Measurements from ENCODE around the gene ZNF467. TPM values are rescaled to one million over a fixed set of nuclear protein-coding genes. Genes with fewer than 3 reads are reported as not detected.

ZNF467 gene
- polyA plus RNA-seq, 5 donors = 17.8 to 38.1 (median 29.0) TPM

DNA sequence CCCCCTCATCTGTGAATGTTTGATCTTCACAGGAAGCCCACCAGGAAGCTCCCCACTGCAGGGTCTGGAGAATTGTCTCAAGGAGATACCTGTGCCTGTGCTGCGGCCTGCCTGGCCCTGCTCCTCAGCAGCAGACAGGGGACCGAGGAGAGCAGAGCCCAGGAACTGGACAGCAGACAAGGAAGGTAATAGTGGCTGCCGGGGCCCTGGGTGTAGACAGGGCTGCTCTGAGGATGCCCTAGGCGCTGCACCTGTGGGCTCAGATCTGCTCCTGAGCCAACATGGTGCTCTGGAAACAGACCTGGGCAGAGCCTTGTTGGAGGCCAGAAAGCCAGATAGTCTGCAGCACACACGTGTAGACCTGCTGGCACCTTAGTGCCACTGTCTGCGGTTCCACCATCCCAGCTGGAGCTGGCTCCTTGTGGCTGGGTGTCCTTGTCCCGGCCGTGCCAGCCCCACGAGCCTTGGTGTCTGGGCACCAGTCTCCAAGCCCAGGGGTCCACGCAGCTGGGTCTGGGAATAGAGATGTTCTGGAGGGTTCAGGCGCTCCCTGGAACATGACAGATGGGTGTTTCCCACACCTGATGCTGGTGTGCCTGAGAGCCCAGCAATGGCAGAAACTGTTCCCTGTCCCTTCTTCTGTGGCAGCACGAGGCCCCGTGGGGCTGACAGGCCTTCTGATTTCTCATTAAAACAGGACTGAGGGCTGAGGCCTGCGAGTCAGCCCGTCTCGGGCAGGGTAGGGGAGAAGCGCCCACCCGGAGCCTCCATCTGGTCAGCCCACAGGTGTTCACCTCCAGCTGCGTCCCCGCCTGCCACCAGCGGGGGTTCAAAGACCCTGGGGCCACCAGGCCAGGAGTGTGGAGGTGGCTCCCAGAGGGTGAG is 44.7 kb downstream of the ZNF467 start:
- DNase-seq = no peak

DNA sequence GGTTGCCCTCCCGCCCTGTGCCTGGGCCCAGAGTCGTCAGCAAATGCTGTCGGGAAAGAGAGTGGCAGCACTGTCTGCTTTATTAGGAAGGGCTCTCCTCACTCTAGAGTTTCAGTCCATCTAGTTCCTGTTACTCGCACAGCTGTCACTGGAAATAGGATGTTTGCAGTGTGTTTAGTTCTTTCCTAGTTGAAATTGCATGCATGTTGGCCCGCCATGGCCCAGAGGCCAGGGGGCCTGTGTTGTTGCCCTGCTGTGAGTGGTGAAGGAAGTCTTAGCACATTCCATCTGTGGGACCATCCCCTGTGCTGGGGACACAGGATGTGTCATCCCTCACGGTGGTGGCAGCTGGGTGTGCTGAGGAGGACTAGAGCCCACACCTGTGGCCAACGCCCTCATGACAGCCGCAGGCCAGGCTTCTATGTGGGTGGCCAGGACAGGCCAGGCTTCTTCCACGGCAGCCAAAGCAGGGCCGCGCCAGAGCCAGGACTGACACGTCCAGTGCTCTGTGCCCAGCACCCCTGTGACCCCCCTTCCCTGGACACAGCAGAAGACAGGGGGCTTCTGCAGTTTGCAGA is 45.4 kb downstream of the ZNF467 start:
- no peak for DNase-seq

GRCh38 chr7:149727053-149727898 is 46.1 kb downstream of the ZNF467 start:
- DNase-seq = no peak

GRCh38 chr7:149725916-149726315 is 47.5 kb downstream of the ZNF467 start:
- no peak for DNase-seq

DNA sequence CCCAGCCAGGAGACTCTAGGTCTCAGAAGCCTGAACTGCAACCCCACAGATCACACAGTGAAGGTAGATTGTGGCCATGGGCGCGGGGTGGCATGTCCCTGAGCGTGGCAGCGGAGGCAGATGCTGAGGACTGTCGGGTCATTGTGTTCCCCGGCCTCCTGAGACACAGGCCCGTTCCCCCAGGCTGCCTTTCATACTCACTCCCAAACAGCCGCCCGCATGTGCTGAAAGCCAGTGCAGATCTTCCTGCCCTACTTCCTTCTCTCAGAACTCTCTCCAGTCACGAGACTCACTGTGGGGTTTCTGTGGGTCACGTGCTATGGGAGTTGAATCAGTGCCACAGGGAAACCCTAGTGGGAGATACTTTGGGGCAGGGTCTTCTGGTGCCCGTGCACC is 48.0 kb downstream of the ZNF467 start:
- no peak for DNase-seq

GRCh38 chr7:149724661-149725425 is 48.5 kb downstream of the ZNF467 start:
- DNase-seq = no peak

- no peak for DNase-seq
Observed at GRCh38 chr7:149723795-149724495, 49.4 kb downstream of the ZNF467 start.

- DNase-seq = no peak
Observed at GRCh38 chr7:149723082-149723767, 50.2 kb downstream of the ZNF467 start.

DNA sequence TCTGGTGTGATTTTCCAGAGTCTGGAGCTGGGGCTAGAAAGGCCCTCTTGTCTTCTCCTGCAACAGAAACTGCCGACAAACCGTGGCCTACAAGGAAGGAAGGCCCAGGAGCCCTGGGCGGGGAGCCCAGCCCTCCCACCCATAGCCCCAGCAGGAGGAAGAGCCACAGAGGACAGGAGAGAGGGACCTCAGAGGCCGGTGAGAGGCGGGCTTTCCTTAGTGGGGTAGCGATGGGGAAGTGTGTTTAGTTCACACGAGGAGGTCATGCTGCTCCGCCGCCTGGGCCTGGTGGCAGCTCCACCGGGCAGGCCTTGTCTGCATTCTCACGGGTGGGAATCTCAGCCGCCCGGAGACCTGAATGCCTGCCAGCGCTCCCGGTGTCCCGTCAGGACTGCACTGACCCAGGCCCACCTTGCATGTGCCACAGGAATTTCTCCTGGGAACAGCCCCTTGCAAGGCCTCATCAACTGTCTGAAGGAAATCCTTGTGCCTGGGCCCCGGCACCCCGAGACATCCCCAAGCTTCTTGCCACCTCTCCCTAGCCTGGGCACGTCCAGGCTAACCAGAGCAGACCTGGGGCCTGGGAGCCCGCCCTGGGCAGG is 50.9 kb downstream of the ZNF467 start:
- no peak for DNase-seq

DNA sequence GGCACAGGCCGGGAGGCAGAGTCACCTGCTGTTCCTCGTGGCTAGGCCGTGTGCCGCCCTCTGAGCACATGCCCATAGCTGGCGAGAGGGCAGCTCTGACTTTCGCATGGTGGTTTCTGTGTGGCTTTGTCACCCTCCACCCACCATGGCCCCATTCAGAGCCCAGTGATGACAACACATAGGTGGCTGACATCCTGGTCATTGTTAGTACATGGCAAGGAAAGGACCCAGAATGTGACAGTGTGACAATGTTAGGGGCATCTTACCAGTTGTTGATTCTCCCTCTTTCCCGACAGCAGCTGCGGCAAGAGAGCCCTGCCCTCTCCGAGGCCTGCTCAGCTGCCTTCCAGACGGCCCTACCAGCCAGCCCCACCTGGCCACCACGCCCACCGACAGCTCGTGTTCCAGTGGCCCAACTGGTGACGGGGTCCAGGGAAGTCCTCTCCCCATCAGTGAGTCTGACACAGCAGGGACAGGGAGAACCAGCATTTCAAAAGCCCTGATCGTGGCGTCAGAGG is 52.2 kb downstream of the ZNF467 start:
- no peak for DNase-seq

DNA sequence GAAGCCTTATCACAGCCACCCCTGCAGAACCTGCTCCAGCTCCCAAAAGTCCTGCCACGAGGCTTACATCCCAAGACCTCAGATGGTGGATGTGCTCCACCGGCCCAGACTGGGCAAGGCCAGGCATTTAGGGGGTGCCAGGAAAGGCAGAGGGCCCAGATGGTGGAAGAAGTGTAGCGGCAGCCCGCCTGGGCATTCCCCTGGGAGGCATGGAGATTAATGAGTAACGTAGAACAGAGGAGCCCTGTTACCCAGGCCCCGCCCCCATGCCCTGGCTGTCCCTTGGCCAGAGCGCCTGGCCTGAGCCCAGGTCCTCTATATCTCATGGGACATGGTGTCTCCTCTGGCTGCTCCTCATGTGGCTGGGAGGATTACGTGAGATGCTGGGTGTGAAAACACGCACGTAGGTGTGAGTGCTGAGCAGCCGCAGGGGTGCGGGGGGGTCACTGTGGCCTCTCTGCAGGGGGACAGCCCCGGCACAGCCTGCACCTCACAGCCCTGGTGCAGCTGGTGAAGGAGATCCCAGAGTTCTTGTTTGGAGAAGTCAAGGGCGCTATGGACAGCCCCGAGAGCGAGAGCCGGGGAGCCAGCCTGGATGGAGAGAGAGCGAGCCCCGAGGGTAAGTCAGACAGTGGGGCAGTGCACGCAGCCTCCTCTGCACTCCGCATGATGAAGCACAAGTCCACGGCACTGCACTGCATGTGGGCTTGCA is 52.9 kb downstream of the ZNF467 start:
- DNase-seq = no peak

- DNase-seq = no peak
Observed at GRCh38 chr7:149719912-149720335, 53.5 kb downstream of the ZNF467 start.

GRCh38 chr7:149719050-149719899 is 54.1 kb downstream of the ZNF467 start:
- DNase-seq = no peak

GRCh38 chr7:149718730-149719049 is 54.7 kb downstream of the ZNF467 start:
- DNase-seq = no peak

DNA sequence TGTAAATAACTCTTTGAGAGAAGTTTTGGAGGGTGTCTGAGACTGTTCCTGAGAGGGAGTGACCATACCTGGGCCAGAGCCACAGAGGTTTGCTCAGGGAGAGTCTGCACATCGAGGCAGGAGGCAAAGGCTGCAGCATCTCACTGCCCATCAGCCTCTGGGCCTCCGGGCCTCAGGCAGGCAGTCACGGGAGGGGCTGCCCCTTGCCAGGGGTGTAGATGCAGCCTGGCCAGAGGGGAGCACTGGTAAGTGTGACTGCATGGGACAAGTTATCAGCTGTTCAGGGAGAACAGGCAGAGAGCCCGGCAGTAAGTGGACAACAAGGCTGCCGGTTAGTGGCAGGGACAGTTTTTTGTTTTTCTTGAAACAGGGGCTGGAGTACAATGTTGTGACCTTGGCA is 55.9 kb downstream of the ZNF467 start:
- no peak for DNase-seq

DNA sequence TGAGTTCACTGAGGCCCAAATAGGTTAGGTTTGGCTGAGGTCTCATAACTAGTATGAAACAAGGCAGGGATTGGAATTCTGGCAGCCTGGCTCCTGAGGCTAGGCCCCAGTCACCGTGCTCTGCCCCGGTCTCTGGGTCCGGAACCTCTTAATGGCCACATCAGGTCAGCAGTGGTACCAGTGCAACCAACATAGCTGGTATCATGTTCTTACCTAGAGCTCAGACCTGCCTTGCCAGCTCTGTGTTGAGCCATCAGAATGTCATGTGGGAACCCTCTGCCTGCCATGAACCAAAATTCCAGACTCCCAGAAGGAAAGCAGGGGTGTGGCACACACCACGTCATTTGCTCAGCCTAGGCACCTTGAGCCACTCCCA is 56.5 kb downstream of the ZNF467 start:
- no peak for DNase-seq

DNA sequence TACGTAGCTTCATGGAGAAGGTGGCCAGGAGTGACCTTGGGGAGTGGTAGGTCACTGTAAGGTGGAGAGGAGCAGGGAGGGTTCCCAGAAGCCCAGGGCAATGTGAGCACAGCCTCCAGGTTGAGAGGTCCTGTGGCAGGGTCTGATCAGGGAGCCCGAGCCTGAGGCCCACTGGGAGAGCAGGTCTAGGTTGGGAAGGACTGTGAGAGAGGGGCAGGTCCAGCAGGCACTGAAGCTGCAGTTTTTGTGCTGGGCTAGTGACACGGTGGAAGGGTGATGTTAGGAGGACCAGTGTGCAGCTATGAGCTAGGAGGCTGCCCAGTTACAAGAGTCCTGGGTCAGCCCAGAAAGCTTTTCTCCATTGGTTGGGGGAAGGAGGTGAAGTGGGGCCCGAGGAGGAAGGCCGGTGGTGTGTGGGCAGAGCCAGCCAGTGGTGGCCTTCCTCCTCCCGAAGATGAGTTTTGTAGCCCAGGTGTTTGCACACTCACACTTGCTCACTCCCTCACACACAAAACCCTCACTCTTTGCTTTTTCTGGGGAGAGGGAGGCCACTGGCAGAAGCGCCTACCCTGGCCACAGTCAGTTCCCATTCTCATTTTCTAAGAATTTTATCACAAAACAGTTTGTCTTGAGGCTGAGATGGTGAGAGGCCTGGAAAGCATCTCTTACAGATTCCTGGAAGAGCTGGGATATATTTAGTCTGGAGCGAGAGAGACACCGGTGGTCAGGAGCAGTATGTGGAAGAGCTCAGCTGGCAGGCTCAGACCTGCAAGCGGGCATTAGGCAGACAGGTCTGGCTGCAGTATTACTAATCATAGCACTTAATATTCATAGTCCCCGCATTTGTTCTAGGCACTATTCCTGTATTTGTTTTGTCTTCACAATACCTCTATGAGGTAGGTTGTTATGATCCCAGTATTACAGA is 57.1 kb downstream of the ZNF467 start:
- no peak for DNase-seq

Data from right lung (tissue), 5 donors.